HTR-8/SVneo (cell line): Measurements from ENCODE around the gene NPR3.

Experiments
- DNase-seq: peaks from one replicate; pipeline ENCODE4 v3.0.0; 2011; ENCODE audit warnings: low spot score, mixed read lengths; ENCODE audit not compliant: insufficient read length
- FAIRE-seq: peaks from 2 replicates; lab custom pipeline; 2011; peaks lifted over from hg19 to GRCh38; lab: Jason Lieb, UNC

Gene NPR3

DNA sequence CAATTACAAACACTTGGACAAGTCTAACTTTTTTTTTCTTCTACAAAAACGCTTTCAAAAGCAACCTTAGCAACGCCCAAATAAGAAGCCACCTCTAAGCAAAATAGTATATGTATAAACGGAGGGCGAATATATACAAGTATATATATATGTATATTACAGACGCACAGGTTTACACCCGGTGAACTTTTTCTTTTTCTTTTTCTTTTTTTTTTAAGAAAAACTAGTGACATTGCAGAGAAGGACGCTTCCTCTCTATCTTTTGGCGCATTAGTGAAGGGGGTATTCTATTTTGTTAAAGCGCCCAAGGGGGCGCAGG, 200 bp downstream of the NPR3 start:
- DNase-seq: no peak
- FAIRE-seq: no peak

DNA sequence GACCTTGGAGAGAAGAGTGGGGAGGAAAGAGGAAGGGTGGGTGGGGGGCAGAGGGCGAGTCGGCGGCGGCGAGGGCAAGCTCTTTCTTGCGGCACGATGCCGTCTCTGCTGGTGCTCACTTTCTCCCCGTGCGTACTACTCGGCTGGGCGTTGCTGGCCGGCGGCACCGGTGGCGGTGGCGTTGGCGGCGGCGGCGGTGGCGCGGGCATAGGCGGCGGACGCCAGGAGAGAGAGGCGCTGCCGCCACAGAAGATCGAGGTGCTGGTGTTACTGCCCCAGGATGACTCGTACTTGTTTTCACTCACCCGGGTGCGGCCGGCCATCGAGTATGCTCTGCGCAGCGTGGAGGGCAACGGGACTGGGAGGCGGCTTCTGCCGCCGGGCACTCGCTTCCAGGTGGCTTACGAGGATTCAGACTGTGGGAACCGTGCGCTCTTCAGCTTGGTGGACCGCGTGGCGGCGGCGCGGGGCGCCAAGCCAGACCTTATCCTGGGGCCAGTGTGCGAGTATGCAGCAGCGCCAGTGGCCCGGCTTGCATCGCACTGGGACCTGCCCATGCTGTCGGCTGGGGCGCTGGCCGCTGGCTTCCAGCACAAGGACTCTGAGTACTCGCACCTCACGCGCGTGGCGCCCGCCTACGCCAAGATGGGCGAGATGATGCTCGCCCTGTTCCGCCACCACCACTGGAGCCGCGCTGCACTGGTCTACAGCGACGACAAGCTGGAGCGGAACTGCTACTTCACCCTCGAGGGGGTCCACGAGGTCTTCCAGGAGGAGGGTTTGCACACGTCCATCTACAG, 760 bp downstream of the NPR3 start:
- FAIRE-seq (peak; percentile 93), DNase-seq (peak; percentile 54)

DNA sequence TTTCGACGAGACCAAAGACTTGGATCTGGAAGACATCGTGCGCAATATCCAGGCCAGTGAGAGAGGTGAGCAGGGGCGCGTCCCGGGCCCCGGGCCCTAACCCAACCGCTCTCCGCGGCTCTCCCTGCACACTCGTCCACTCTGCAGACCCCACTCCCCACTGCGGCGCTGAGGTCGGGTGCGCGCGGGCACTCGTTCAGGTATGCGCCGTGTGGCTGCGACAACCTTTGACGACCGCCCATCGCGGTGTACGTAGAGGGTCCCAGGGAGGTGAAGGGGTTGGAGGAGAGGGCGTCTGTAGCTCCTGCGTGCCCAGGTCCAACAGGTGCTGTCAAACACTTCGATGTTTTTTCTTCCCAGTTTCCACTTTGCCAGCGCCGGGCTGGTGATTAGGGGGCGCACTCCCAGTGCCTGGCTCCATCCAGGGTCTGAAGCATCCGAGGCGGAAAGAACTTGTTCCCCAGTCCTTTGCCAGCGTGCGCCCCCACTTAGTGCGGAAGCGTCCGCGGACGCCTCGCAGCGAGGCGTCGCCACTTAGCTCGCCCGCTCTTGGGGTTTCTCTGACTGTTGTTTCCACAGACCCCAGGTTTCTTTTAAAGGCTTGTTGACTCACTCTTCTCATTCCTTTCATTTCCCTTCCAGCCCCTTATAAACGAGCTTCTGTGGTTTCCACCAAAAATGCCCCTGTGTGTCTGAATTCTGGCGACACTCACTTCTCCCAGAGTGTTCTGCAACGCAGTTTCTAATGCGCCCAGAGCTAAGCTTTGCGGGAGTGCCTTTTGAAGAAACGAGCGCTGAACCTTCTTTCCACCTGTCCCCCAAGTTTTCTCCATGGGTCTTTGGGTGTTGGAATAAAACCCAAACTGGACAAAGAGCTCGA, 1.6 kb downstream of the NPR3 start:
- DNase-seq (no peak), FAIRE-seq (no peak)

DNA sequence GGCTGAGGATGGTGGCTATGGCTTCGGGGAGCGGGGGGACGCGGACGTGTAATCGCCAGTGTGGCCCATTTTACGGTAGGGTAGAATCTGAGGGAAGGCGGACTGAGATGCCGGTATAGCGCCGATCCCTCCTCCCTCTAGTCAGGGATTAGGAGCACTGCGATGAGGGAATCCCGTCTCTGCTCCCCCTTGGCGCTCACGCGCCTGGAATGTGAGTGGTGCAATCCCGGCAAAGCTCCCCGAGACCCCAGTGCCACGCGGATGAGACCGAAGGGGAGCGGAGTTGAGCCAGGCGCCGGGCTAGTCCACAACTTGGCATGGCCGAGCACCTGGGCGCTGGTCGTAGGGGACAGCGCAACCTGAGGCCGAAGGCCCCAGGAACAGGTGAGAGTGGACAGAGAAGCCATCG, 2.2 kb downstream of the NPR3 start:
- no peak for FAIRE-seq

DNA sequence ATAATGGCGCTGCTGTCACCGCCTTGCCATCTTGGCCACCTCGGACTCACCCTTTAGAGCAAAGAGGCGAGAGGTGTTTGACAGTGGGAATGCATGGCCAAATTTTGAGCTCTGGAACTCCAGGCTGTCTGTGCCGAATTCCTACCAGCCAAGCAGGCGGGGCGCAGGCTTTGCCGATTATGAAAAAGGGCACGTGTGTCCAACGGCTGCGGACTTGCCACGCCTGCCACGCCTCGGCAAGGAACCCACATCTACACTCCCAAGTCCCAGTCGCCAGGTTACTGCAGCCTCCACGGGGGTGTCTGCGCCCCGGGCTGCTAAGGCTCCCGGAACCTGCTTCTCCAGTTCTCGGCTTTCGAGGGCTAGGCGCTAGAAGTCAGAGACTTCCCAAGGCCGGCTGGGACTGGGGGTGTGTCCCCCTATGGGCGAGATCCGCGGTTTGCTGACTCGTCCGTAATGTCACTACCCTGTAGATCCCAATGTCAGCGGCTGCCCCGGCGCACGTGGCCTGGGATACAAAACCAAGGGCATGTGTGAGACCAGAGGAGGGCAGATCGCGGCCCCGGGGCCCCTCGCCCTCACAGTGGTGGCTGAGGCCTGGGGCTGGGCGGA, 2.8 kb downstream of the NPR3 start:
- FAIRE-seq (no peak), DNase-seq (no peak)

More for the DNA sequence above, 2.2 kb downstream of the NPR3 start:
- DNase-seq: no peak

DNA sequence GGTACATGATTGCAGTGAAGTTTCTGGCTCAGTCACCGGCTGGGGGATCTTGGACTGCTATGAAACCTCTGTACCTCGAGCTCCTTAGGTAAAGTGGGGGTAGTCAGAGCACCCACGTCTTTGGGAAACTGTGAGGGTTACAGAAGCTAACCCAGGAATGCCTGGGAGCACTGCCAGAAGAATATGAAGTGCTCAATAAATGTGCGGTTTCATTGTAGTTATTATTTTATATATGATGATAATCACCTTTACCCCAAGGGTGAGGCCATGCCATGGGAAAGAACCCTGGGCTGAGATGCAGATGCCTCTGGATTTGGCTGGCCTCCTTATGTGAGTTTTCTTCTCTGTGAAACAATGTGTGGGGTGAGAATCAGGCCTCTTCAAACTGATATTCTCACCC, 3.7 kb downstream of the NPR3 start:
- no peak for DNase-seq
- no peak for FAIRE-seq

DNA sequence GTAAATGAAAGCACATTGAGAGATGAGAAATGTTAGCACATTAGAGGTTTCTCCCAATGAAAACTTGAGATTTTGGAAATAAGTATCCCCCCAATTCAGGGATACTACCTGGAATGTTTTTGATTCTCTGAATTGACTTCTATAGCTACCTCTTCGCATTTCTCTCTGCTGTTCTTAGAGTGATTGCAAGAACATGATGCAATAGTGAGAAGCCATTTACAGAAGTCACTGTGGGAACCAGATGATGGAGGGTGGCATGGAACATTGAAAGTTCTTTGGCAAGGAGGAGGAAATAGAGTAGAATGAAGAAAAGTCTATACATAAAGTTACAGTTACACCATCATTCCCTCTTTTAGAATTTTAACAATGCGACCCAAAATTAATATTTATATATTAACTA, 9.2 kb downstream of the NPR3 start:
- no peak for FAIRE-seq
- DNase-seq: no peak

DNA sequence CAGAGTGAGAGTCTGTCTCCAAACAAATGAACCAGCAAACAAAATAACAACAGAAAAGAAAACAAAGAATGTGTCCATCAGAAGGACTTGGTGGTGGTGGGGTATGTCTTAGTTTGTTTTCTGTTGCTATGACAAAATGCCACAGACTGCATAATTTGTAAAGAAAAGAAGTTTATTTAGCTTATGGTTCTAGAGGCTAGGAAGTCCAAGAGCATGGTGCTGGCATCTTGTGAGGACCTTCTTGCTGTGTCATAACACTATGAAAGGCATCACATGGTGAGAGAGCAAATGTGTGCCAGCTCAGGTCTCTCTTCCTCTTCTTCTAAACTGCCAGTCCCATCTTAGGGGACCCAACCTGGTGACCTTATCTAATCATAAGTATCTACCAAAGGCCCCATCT, 10.5 kb downstream of the NPR3 start:
- FAIRE-seq: no peak

DNA sequence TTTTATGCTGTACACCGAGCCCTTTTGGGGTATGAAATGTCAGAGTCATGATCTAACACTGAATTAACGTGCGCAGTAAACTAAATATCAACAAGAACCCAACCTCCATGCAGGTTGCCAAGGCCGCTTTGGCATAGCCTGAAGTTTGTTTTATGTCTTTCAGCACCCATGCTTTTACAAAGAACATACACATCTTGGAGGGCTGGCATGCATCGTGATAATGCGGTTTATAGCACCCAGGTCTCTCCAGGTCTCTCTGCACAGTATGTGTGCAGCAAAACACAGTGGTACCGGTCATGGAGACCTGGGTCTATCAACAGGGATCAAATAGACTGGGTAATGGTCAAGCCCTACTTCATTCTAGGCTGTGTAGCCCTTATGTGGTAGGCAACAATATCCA, 11.8 kb downstream of the NPR3 start:
- FAIRE-seq (no peak), DNase-seq (no peak)

More for the DNA sequence above, 10.5 kb downstream of the NPR3 start:
- DNase-seq: no peak

DNA sequence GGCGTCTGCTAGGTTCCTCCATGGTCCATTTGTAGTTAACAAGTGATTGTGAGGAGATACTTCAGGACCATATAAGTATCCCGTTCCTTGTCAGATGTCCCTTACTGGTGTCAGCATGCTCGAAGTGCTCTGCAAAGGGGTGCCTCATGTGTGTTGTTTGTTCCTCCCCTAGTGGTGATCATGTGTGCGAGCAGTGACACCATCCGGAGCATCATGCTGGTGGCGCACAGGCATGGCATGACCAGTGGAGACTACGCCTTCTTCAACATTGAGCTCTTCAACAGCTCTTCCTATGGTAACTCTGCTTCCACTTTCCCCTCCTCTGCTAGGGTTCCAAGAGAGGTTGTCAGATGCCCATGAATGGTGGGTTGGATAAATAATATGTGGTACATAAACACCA, 13.4 kb downstream of the NPR3 start:
- FAIRE-seq (peak; percentile 16), DNase-seq (no peak)

DNA sequence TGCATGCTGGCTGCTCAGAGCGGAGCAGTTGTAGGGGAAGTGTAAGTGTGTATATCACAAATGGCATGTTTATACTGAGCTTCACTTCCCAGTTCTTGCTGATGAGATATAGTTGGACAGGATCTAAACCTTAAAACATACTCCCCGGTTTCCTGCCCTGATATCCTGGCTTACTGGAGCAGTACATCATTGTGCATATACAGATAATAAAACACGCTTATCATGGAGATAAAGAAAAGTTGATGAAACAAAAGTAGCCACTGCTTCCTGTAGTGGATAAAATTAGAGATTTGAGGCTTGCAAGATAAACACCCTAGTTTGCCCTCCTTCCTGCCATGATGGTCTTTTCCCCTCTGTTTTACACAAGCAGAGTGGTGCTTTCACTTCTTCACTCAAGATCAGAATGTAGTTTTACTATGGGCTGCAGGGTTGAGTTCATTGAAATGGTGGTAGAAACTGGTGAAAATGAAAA, 15.0 kb downstream of the NPR3 start:
- DNase-seq: no peak
- FAIRE-seq: peak; percentile 44

DNA sequence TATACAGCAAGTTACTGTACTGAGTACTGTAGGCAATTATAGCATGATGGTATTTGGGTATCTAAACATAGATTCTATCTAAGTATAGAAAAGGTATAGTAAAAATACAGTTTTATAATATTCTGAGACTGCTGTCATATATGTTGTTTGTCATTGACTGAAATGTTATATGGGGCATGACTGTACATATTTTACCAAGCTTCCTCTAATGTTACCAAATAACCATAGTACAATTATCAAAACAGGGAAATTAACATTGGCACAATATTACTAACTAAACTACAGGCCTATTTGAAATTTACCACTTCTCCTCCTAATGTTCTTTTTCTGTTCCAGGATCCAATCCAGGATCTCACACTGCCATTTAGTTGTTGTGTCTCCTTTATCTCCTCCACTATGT, 18.5 kb downstream of the NPR3 start:
- FAIRE-seq: no peak
- DNase-seq: no peak

DNA sequence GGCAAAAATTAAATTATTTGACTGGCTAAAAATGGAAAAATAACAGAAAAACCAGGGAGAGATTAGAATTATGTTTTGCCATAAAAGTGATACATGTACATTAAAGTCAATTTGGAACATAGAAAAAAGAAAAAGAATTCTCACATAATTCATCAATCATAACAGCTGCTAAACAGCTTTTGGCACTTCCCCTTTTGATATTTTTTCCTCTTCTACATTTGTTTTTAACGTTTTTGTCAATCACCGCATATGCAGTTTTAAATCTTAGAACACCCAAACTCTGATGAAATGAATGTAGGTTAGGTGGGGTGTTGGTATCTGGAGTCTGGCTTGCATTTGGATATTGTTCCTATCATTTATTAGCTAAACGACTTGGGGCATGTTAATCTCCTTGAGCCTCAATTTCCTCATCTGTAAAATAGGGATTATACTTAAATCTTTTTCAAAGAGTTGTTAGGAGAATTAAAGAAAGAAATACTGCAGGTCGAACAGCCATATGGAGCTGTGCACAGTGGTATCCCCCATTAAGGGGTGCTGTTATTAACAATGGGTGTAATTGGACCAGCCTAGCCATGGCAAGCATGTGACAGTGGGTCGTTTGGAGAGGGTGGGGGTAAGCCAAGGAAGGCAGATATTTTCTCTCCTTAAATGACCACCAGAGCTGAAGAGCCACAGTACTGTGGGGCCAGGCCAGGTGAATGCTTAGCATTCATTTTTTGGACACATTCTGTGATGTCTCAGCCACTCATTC, 22.6 kb downstream of the NPR3 start:
- DNase-seq (no peak), FAIRE-seq (no peak)

DNA sequence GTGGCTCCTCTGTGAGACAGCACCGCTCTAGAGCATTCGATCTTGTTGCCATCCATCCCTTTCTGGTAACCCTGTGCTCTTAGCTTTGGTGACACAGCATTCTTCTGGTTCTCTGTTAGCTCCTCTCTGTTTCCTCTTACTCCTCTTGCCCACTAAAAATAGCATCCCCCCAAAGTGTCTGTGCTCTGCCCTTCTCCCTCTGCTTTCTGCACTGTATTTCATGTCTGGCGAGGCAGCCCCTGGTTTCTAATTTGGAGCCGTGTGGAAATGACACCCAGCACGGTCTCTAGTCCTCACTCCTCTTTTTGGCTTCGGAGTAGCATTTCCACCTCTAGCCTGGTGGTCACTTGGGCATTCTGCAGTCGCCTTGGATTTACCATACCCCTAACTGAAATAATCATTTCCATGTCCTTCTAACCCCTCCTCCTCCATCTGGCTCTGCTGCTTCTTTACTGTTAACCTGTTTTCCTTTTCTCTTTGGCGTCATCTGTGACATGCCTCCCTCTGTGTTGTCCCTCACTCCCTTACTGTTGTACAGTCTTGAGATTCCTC, 23.8 kb downstream of the NPR3 start:
- DNase-seq: no peak
- no peak for FAIRE-seq

DNA sequence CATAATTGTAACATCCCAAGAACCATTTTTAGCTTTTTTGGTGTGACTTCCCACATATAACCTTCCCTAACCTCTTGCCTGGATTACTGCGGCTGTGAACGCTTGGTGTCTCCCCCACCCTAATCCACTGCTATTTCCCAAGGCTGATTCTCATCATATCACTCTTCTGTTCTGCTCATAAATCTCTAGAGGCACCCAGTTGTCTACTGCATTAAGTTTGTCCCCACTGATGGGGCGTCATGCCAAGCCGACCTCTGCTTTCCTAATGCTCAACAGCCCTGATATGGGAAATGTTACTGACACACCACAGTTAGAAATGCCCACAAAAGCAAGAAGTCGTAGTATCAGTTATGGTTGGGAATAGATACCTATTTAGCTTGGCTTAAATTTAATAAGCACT, 24.4 kb downstream of the NPR3 start:
- no peak for DNase-seq
- FAIRE-seq: no peak

DNA sequence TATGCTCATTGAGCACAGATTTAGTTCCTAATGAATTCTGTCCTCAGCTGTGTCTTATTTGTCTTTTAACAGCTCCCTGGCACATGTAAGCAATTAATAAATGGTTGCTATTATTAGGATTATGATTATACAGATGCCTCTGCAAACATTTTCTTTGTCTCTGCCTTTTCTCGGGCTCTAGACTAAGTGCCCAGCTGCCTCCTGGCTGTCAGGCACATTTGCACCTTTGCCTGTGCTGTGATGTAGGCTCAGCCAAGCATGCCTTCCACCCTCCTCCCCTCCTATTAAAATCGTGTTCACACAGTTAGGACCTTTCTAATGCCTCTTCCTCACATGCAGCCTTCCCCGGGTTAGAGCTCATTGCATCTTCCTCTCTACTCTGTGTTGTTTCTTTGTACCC, 25.7 kb downstream of the NPR3 start:
- no peak for FAIRE-seq
- no peak for DNase-seq

DNA sequence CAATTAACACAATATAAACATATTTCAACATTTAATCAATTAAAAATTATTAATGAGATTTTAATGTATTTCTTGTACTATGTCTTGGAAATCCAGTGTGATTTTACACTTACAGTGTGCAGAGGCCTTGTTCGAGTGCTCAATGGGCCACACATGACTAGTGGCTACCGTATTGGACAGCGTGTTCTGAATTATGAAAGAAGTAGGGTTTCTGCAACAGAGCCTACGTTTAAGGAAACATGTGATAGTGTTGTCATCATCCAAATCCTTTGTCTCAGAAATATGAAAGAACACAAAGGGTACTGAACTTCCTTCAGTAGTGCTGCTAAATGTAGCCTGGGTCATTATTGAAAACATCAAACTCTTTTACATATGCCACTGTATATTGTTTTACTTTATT, 29.5 kb downstream of the NPR3 start:
- no peak for DNase-seq

DNA sequence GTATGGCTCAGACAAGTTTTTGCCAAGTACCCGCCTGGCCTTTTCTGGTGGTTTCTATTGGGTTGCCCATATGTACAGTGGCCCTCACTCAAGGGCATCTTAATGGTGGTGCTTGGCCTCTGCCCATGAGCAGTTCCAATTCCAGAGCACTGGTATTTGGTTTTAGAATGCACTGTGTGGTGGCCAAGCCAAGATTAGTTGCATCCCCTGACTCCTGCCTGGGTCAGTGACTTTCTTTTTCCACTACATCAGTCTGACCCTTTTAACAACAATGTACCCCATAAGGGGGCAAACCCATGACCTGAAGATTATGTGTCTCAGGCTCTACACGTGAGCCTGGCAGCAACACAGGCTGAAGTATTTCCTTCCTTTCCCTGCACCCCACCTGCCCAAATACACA, 34.2 kb downstream of the NPR3 start:
- DNase-seq: no peak
- no peak for FAIRE-seq

More for the DNA sequence above, 29.5 kb downstream of the NPR3 start:
- FAIRE-seq: no peak

DNA sequence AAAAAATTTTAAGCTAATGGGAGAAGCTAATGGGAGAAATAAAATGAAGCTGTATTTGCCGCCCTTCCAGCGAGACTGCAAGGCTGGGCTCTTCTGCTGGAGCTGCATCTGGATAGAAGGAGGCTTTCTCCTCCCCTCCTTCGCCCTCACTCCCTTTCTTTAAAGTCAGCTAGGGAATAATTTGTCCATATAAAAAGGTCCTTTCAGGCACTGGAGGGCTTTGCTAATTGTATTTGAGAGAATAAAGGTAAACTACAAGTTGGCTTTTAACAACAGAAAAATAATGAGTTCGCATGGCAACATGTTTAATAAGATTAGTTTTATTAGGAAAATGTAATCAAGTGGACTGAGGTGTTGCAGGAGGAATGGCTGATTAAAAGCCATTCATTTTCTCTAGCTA, 41.3 kb downstream of the NPR3 start:
- no peak for DNase-seq

DNA sequence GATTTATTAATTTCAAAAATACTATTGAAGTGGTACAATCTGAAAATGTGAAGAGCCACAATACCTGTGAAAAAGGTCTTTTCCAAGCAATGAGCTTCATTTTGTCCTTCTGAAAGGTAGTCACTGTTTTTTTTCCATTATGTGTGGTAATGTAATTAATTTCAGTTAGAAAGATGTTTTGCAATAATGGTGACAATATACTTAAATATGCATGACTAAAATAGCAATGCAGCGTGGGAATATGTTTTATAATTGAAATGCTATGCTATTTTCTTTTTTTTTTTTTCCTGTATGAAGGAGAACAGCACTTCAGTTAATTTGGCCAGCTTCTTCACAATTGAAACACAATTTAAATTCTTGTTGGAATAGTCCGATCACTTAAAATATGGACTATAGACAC, 41.9 kb downstream of the NPR3 start:
- DNase-seq: no peak
- no peak for FAIRE-seq

More for the DNA sequence above, 41.3 kb downstream of the NPR3 start:
- FAIRE-seq: no peak
